Ishikawa (cell line): Measurements from ENCODE around the gene KREMEN1.

Experiments used
- CEBPB ChIP-seq: IDR thresholded peaks from 2 replicates; pipeline ENCODE4 v1.6.1; 2012
- CREB1 ChIP-seq: IDR thresholded peaks from 2 replicates; pipeline ENCODE4 v1.6.1; 2012; ENCODE audit warnings: low read depth
- EGR1 ChIP-seq: IDR thresholded peaks from 2 replicates; pipeline ENCODE4 v1.6.1; 2012
- EP300 ChIP-seq: IDR thresholded peaks from 2 replicates; pipeline ENCODE4 v1.6.1; 2012; ENCODE audit warnings: borderline replicate concordance
- FOXM1 ChIP-seq: IDR thresholded peaks from 2 replicates; pipeline ENCODE4 v1.6.1; 2012; ENCODE audit warnings: low read depth, borderline replicate concordance
- MAX ChIP-seq: IDR thresholded peaks from 2 replicates; pipeline ENCODE4 v1.6.1; 2012
- NFIC ChIP-seq: IDR thresholded peaks from 2 replicates; pipeline ENCODE4 v1.6.1; 2012
- RAD21 ChIP-seq: IDR thresholded peaks from 2 replicates; pipeline ENCODE4 v1.6.1; 2012; ENCODE audit warnings: low read depth
- REST ChIP-seq: IDR thresholded peaks from 2 replicates; pipeline ENCODE4 v1.6.1; 2012; ENCODE audit warnings: low read depth, mild to moderate bottlenecking
- TAF1 ChIP-seq: IDR thresholded peaks from 2 replicates; pipeline ENCODE4 v1.6.1; 2012; ENCODE audit warnings: low read depth, mild to moderate bottlenecking
- TCF12 ChIP-seq: IDR thresholded peaks from 2 replicates; pipeline ENCODE4 v1.6.1; 2012; ENCODE audit warnings: low read depth
- TEAD4 ChIP-seq: IDR thresholded peaks from 2 replicates; pipeline ENCODE4 v1.6.1; 2012
- USF1 ChIP-seq: IDR thresholded peaks from 2 replicates; pipeline ENCODE4 v1.6.1; 2012
- YY1 ChIP-seq: IDR thresholded peaks from 2 replicates; pipeline ENCODE4 v1.6.1; 2012; ENCODE audit warnings: low read depth
- ZBTB7A ChIP-seq: IDR thresholded peaks from 2 replicates; pipeline ENCODE4 v1.6.1; 2012; ENCODE audit warnings: low read depth

Gene KREMEN1

GRCh38 chr22:29089507-29089906 lies 16.7 kb downstream of the KREMEN1 start:
- TF ChIP-seq USF1 (no peak), TEAD4 (no peak), TCF12 (no peak), REST (no peak), NFIC (no peak), EGR1 (no peak), CREB1 (no peak), MAX (no peak), RAD21 (no peak), ZBTB7A (no peak), CEBPB (no peak), FOXM1 (no peak), YY1 (no peak), EP300 (no peak), TAF1 (no peak)

- no peak for TF ChIP-seq TCF12
- no peak for TF ChIP-seq ZBTB7A
- no peak for TF ChIP-seq MAX
- TF ChIP-seq TEAD4 = no peak
- no peak for TF ChIP-seq USF1
- TF ChIP-seq REST = no peak
- TF ChIP-seq EGR1 = no peak
- no peak for TF ChIP-seq CEBPB
- TF ChIP-seq RAD21 = no peak
- TF ChIP-seq EP300 = no peak
- TF ChIP-seq NFIC = no peak
These were observed 17.2 kb downstream of the KREMEN1 start for GRCh38 chr22:29090039-29090438.

- TF ChIP-seq EP300 (no peak), EGR1 (no peak), FOXM1 (no peak), ZBTB7A (no peak), CEBPB (no peak), TCF12 (no peak), RAD21 (no peak), NFIC (no peak), MAX (no peak), USF1 (no peak), TEAD4 (no peak), TAF1 (no peak), CREB1 (no peak), REST (no peak)
These were observed 19.4 kb downstream of the KREMEN1 start for GRCh38 chr22:29092243-29092642.

- no peak for TF ChIP-seq MAX
- TF ChIP-seq REST = no peak
- no peak for TF ChIP-seq RAD21
- TF ChIP-seq YY1 = no peak
These were observed 20.2 kb downstream of the KREMEN1 start for GRCh38 chr22:29093030-29093429.
